ENCODE measurements around the gene ARPC4.
A peak's percentile ranks its signal among the peaks of the same experiment; 100 is the strongest.

- peak; percentile 88 to 89 for TF ChIP-seq POLR2AphosphoS5 (IDR thresholded peaks at IDR 0.05)
- TF ChIP-seq POLR2A (IDR thresholded peaks at IDR 0.05; ENCODE audit: low read depth) = no peak
- TF ChIP-seq CTCF (IDR thresholded peaks at IDR 0.05) = no peak
- no peak for TF ChIP-seq EP300 (IDR thresholded peaks at IDR 0.05)
Observed at GRCh38 chr3:9749645-9750555, 43.0 kb upstream of the ARPC4 start, which contains the start of gene OGG1.

Data from esophagus muscularis mucosa (tissue), 4 donors.